ENCODE data around the gene CENPO.

GRCh38 chr2:24818721-24819167 is 25.5 kb downstream of the CENPO start:
- TF ChIP-seq, protein P1, sequence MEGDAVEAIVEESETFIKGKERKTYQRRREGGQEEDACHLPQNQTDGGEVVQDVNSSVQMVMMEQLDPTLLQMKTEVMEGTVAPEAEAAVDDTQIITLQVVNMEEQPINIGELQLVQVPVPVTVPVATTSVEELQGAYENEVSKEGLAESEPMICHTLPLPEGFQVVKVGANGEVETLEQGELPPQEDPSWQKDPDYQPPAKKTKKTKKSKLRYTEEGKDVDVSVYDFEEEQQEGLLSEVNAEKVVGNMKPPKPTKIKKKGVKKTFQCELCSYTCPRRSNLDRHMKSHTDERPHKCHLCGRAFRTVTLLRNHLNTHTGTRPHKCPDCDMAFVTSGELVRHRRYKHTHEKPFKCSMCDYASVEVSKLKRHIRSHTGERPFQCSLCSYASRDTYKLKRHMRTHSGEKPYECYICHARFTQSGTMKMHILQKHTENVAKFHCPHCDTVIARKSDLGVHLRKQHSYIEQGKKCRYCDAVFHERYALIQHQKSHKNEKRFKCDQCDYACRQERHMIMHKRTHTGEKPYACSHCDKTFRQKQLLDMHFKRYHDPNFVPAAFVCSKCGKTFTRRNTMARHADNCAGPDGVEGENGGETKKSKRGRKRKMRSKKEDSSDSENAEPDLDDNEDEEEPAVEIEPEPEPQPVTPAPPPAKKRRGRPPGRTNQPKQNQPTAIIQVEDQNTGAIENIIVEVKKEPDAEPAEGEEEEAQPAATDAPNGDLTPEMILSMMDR (IDR thresholded peaks at IDR 0.05; ENCODE audit: insufficient read depth, low read depth, low read length), result no peak
- no peak for TF ChIP-seq EZH2 (IDR thresholded peaks at IDR 0.05; ENCODE audit: insufficient read depth, low read length)
